Suprapubic skin (tissue), 4 donors: ENCODE results near the gene GLUD1.
"Not testable (repeated sequence)": the region's sequence is repeated elsewhere in the genome, so short reads cannot be mapped to it uniquely, and the experiment has no call there.

Experiments used
- CTCF ChIP-seq, 2 donors: fragments of 200-600 bp in 1 of 2; fragments of 450-650 bp in 1 of 2; sonication (generic) in 1 of 2; IDR thresholded peaks; one replicate each; pipeline ENCODE4 v1.5.1; 2016 to 2019; ENCODE audit warnings: antibody characterized with exemption in 2 of 2, mild to moderate bottlenecking in 1 of 2, moderate library complexity in 1 of 2
- EP300 ChIP-seq: sonication (generic); formaldehyde crosslinking; IDR thresholded peaks from one replicate; pipeline ENCODE4 v1.6.1; 2017; ENCODE audit warnings: antibody characterized with exemption
- POLR2A ChIP-seq, 2 donors: fragments of 450-650 bp; IDR thresholded peaks; one replicate each; pipeline ENCODE4 v1.6.1; 2017; ENCODE audit warnings: antibody characterized with exemption in 2 of 2, mild to moderate bottlenecking in 2 of 2, moderate library complexity in 2 of 2
- POLR2AphosphoS5 ChIP-seq, 3 donors: sonication (generic); formaldehyde crosslinking; IDR thresholded peaks; one replicate each; pipeline ENCODE4 v1.6.1; 2017; ENCODE audit warnings: antibody characterized with exemption in 3 of 3

GRCh38 chr10:87127048-87127447 lies 32.4 kb upstream of the GLUD1 start:
- not testable (repeated sequence) for TF ChIP-seq CTCF (IDR thresholded peaks at IDR 0.05); POLR2A (IDR thresholded peaks at IDR 0.05); EP300; POLR2AphosphoS5 (IDR thresholded peaks at IDR 0.05)
